Loucy (cell line): ENCODE measurements around the gene WLS.

Experiments used
- H2AFZ ChIP-seq: fragments of 200-600 bp; sonication (generic); 2 replicates; pipeline ENCODE4 v1.6.0; 2016; ENCODE audit warnings: antibody characterized with exemption, mild to moderate bottlenecking, low read length, moderate library complexity
- H3F3A ChIP-seq: fragments of 200-600 bp; 2 replicates; pipeline ENCODE4 v1.6.0; 2016; ENCODE audit warnings: antibody characterized with exemption, low read depth, mild to moderate bottlenecking
- H3K27me3 ChIP-seq: fragments of 200-600 bp; sonication (generic); 2 replicates; pipeline ENCODE4 v1.6.1; 2014; ENCODE audit warnings: low read length, mild to moderate bottlenecking; ENCODE audit not compliant: insufficient read depth, poor library complexity, severe bottlenecking
- H3K36me3 ChIP-seq: fragments of 200-600 bp; sonication (generic); 2 replicates; pipeline ENCODE4 v1.6.1; 2016; ENCODE audit warnings: low read length; ENCODE audit not compliant: insufficient read depth
- H3K4me1 ChIP-seq: fragments of 200-600 bp; sonication (generic); 2 replicates; pipeline ENCODE4 v1.5.1; 2014; ENCODE audit warnings: low read length, mild to moderate bottlenecking; ENCODE audit not compliant: insufficient read depth, poor library complexity, severe bottlenecking
- H3K4me2 ChIP-seq: fragments of 200-600 bp; sonication (generic); 2 replicates; pipeline ENCODE4 v1.6.0; 2014; ENCODE audit warnings: antibody characterized with exemption, low read length, low read depth, mild to moderate bottlenecking; ENCODE audit not compliant: poor library complexity, severe bottlenecking
- H3K4me3 ChIP-seq: fragments of 200-600 bp; sonication (generic); 2 replicates; pipeline ENCODE4 v1.5.1; 2014; ENCODE audit warnings: low read length, mild to moderate bottlenecking, mixed read lengths; ENCODE audit not compliant: poor library complexity, severe bottlenecking
- H3K79me2 ChIP-seq: fragments of 200-600 bp; sonication (generic); 2 replicates; pipeline ENCODE4 v1.6.1; 2014; ENCODE audit warnings: low read length; ENCODE audit not compliant: insufficient read depth
- H3K9ac ChIP-seq: fragments of 200-600 bp; sonication (generic); 2 replicates; pipeline ENCODE4 v1.6.0; 2014; ENCODE audit warnings: mild to moderate bottlenecking, low read depth, low read length, moderate library complexity; ENCODE audit not compliant: poor library complexity, severe bottlenecking
- H3K9me2 ChIP-seq: fragments of 200-600 bp; sonication (generic); replicated peaks from 2 replicates; pipeline ENCODE4 v1.6.1; 2016; ENCODE audit warnings: low read depth, low read length, mixed read lengths
- H3K9me3 ChIP-seq: fragments of 200-600 bp; sonication (generic); 2 replicates; pipeline ENCODE4 v1.6.1; 2014; ENCODE audit warnings: mild to moderate bottlenecking, antibody characterized with exemption, low read length, low read depth; ENCODE audit not compliant: insufficient read depth
- H4K20me1 ChIP-seq: fragments of 200-600 bp; sonication (generic); 2 replicates; pipeline ENCODE4 v1.6.0; 2014; ENCODE audit warnings: antibody characterized with exemption, low read length, mild to moderate bottlenecking; ENCODE audit not compliant: insufficient read depth, poor library complexity, severe bottlenecking
- EZH2phosphoT487 ChIP-seq: fragments of 200-600 bp; IDR thresholded peaks from 2 replicates; pipeline ENCODE4 v1.6.1; 2018; ENCODE audit warnings: antibody characterized with exemption, mild to moderate bottlenecking, moderate library complexity, borderline replicate concordance
- TF ChIP-seq, protein P1 (sequence below): fragments of 200-600 bp; sonication (generic); conservative IDR thresholded peaks from 2 replicates; pipeline ENCODE4 v1.5.1; 2014; ENCODE audit warnings: mild to moderate bottlenecking, antibody characterized with exemption, low read length

WLS gene

GRCh38 chr1:68181165-68181556, 51.2 kb downstream of the WLS start:
- H3K27me3 ChIP-seq = no peaks in the 10 kb centered on the region
- H3F3A ChIP-seq = no peaks in the 10 kb centered on the region
- no peaks in the 10 kb centered on the region for H3K36me3 ChIP-seq
- H3K9me2 ChIP-seq = no peaks in the 10 kb centered on the region
- no peaks in the 10 kb centered on the region for H4K20me1 ChIP-seq
- no peak for TF ChIP-seq EZH2phosphoT487
- TF ChIP-seq, protein P1, sequence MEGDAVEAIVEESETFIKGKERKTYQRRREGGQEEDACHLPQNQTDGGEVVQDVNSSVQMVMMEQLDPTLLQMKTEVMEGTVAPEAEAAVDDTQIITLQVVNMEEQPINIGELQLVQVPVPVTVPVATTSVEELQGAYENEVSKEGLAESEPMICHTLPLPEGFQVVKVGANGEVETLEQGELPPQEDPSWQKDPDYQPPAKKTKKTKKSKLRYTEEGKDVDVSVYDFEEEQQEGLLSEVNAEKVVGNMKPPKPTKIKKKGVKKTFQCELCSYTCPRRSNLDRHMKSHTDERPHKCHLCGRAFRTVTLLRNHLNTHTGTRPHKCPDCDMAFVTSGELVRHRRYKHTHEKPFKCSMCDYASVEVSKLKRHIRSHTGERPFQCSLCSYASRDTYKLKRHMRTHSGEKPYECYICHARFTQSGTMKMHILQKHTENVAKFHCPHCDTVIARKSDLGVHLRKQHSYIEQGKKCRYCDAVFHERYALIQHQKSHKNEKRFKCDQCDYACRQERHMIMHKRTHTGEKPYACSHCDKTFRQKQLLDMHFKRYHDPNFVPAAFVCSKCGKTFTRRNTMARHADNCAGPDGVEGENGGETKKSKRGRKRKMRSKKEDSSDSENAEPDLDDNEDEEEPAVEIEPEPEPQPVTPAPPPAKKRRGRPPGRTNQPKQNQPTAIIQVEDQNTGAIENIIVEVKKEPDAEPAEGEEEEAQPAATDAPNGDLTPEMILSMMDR = no peak
- no peak overlapping the region for H3K4me2 ChIP-seq
- no peak overlapping the region for H3K4me3 ChIP-seq
- no peak overlapping the region for H2AFZ ChIP-seq
- no peaks in the 10 kb centered on the region for H3K4me1 ChIP-seq
- H3K9me3 ChIP-seq = no peaks in the 10 kb centered on the region
- no peaks in the 10 kb centered on the region for H3K79me2 ChIP-seq
- H3K9ac ChIP-seq = no peak overlapping the region

DNA sequence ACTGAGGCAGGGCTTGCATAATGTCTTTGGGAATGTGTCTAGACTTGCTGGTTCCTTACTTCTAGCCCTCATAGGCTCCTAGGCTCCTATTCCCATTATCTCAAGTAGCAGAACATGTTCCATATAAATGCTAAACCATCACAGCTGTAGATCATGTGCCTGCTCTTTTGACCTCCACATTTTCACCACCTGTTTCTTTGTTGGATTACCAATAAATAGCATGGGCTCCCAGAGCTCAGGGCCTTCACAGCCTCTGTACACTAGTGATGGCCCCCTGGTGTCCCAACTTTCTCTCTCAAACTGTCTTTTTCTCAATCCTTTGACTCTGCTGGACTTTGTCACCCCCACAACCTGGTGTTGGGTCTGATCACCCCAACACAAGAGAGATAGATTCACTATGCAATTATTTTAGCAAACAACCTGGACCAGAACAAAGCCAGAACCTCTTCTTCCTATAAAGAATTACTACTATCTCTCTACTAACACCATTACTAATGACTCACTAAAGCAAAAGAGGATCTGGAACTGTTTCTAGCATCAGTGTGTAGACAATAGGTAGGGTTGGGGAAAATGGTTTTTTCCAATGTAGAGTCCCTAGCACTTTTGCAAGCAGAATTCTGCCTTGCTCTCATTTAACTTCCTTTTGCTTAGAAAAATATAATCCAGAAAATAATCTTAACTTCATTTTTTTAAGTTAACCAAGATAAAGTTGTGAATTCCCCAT, 51.7 kb downstream of the WLS start:
- no peaks in the 10 kb centered on the region for H3K36me3 ChIP-seq

GRCh38 chr1:68178821-68179490, 53.4 kb downstream of the WLS start:
- no peaks in the 10 kb centered on the region for H3K9me2 ChIP-seq
- no peaks in the 10 kb centered on the region for H4K20me1 ChIP-seq
- no peak overlapping the region for H3K9ac ChIP-seq
- no peaks in the 10 kb centered on the region for H3K27me3 ChIP-seq
- no peaks in the 10 kb centered on the region for H3F3A ChIP-seq
- no peaks in the 10 kb centered on the region for H3K4me1 ChIP-seq
- no peak overlapping the region for H2AFZ ChIP-seq
- H3K9me3 ChIP-seq = no peaks in the 10 kb centered on the region
- no peak overlapping the region for H3K4me2 ChIP-seq
- H3K36me3 ChIP-seq = no peaks in the 10 kb centered on the region
- no peaks in the 10 kb centered on the region for H3K79me2 ChIP-seq
- no peak for TF ChIP-seq EZH2phosphoT487
- TF ChIP-seq, protein P1 = no peak
- no peak overlapping the region for H3K4me3 ChIP-seq

More for the DNA sequence above, 51.7 kb downstream of the WLS start:
- no peak overlapping the region for H2AFZ ChIP-seq
- no peak overlapping the region for H3K4me3 ChIP-seq
- no peaks in the 10 kb centered on the region for H3K4me1 ChIP-seq
- no peaks in the 10 kb centered on the region for H3K9me3 ChIP-seq
- TF ChIP-seq EZH2phosphoT487 = no peak
- TF ChIP-seq, protein P1 = no peak
- H3K9me2 ChIP-seq = no peaks in the 10 kb centered on the region
- H4K20me1 ChIP-seq = no peaks in the 10 kb centered on the region
- no peaks in the 10 kb centered on the region for H3F3A ChIP-seq
- no peaks in the 10 kb centered on the region for H3K27me3 ChIP-seq
- no peaks in the 10 kb centered on the region for H3K79me2 ChIP-seq
- no peak overlapping the region for H3K4me2 ChIP-seq
- H3K9ac ChIP-seq = no peak overlapping the region
